ENCODE data around the gene VPS29.

The VPS29 gene

DNA sequence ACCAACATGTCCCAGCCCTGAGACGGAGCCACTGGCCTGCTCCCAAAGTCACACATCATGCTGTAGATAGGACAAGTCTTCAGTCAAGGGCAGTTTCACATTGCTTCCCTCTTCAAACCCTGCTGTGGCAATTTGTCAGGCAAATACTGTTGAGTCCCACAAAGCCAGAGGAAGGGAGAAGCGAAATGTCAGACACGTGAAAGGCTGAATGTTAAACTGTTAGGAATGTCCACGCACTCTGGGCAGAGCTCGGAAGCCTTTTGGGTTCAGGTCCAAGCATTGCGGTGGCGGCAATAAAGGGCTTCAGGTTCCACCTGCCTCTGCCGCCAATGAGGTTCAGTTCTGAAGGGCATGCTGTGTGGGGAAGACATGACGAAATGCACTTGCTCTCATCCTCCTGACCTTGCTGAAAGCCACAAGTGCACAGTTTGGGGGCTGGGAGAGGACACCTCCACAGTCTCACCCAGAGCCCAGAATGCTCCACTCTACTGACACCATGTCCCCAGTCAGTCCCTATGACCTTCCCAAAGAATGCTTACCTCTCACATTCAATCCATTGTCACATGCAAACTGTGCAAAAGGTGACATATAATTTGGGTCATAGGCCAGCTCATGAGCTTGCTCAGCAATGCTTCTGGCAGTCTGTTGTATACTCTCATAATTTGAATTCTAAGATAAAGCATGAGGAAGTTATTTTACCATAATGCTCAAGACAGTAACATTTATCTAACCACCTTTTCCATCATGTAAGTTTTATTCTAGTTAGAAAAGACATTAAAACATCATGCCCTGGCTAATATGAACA is 35.9 kb upstream of the VPS29 start:
- DNase-seq (ENCODE audit: low spot score): no peak
- TF ChIP-seq CTCF (IDR thresholded peaks at IDR 0.05; ENCODE audit: borderline replicate concordance, control extremely low read depth, extremely low read depth, insufficient read depth, missing control alignments): no peak
- in situ Hi-C loops (cut with MboI; ENCODE audit: low sequenced_read_pairs, unreplicated experiment): no loop called here

GRCh38 chr12:110536834-110537604 is 35.1 kb upstream of the VPS29 start:
- in situ Hi-C loops (cut with MboI; ENCODE audit: low sequenced_read_pairs, unreplicated experiment): no loop called here
- no peak for TF ChIP-seq CTCF (IDR thresholded peaks at IDR 0.05; ENCODE audit: borderline replicate concordance, control extremely low read depth, extremely low read depth, insufficient read depth, missing control alignments)
- no peak for DNase-seq (ENCODE audit: low spot score)

- no peak for DNase-seq (ENCODE audit: low spot score)
- in situ Hi-C loops (cut with MboI; ENCODE audit: low sequenced_read_pairs, unreplicated experiment): no loop called here
- TF ChIP-seq CTCF (IDR thresholded peaks at IDR 0.05; ENCODE audit: borderline replicate concordance, control extremely low read depth, extremely low read depth, insufficient read depth, missing control alignments): no peak
Observed at GRCh38 chr12:110534811-110535210, 32.9 kb upstream of the VPS29 start.

DNA sequence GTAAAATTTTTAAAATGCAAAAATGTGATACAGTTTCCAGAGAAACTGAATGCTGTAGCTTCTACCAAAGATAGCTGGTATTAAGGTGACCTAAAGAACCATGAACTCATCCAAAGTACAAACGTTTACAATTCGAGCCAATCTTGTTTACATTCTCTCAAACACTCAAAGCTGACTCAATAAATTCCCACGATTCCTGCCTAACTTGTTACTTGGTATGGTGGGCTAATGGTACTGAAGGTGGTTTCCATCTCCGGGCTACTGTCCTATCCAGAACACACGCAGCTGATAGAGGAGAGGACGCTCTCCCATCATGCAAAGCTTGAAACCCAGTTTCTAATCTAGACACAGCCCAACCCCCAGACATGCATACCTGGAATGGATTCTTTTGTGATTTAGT is 31.7 kb upstream of the VPS29 start:
- DNase-seq (ENCODE audit: low spot score): no peak
- in situ Hi-C loops (cut with MboI; ENCODE audit: low sequenced_read_pairs, unreplicated experiment): no loop called here
- TF ChIP-seq CTCF (IDR thresholded peaks at IDR 0.05; ENCODE audit: borderline replicate concordance, control extremely low read depth, extremely low read depth, insufficient read depth, missing control alignments): no peak

GRCh38 chr12:110532644-110533043 is 30.7 kb upstream of the VPS29 start:
- in situ Hi-C loops (cut with MboI; ENCODE audit: low sequenced_read_pairs, unreplicated experiment): no loop called here
- DNase-seq (ENCODE audit: low spot score): no peak
- no peak for TF ChIP-seq CTCF (IDR thresholded peaks at IDR 0.05; ENCODE audit: borderline replicate concordance, control extremely low read depth, extremely low read depth, insufficient read depth, missing control alignments)

DNA sequence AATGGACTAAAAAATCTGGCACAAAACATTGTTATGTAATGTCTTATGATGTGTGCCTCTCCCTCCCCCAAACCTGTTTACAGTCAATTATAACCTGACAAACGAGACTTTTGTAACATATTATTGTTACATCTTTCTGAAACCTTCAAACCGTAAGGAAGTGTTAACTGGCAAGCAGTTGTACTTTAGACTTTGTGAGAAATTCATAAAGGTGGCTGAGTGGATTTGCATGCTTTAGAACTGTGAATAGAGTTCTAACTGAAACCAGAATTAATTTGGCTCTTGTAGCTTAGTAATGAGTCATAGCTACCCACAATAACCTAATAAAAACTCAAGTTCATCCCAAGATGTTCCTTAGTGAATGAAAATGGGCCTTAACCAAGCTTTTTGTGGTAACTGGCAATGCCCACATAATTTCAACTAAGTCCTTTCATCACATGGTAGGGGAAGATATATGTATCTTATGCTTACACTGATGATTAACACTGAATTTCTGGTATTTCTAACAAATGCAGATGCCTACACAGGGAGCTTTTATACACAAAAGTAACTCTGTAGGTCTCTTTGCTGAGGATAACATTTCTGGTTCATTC is 29.9 kb upstream of the VPS29 start:
- in situ Hi-C loops (cut with MboI; ENCODE audit: low sequenced_read_pairs, unreplicated experiment): no loop called here
- DNase-seq (ENCODE audit: low spot score): peak; percentile 71
- no peak for TF ChIP-seq CTCF (IDR thresholded peaks at IDR 0.05; ENCODE audit: borderline replicate concordance, control extremely low read depth, extremely low read depth, insufficient read depth, missing control alignments)

All from GM13976 (cell line).